NT2/D1 (cell line): ENCODE measurements around the gene TMEM63B.

Experiments used
- SUZ12 ChIP-seq: IDR thresholded peaks from 2 replicates; pipeline ENCODE4 v1.6.1; 2011; ENCODE audit not compliant: insufficient read length, insufficient read depth; ENCODE audit errors: extremely low read depth
- YY1 ChIP-seq: IDR thresholded peaks from 2 replicates; pipeline ENCODE4 v1.6.1; 2011; ENCODE audit not compliant: insufficient read length, insufficient read depth

- TF ChIP-seq SUZ12 (no peak), YY1 (no peak)
Observed at GRCh38 chr6:44080561-44081521, 46.5 kb upstream of the TMEM63B start.
